K562 (cell line): ENCODE data around the gene NOP10. TPM values are rescaled to one million over a fixed set of nuclear protein-coding genes. Genes with fewer than 3 reads are reported as not detected.
A peak's percentile ranks its signal among the peaks of the same experiment; 100 is the strongest.

Source experiments
- BRF2 ChIP-seq: IDR thresholded peaks from 3 replicates; pipeline ENCODE4 v1.6.1; 2011; ENCODE audit warnings: borderline replicate concordance, mild to moderate bottlenecking; ENCODE audit not compliant: insufficient read length, insufficient read depth
- CXXC5 ChIP-seq: fragments of 250-450 bp; sonication (Bioruptor Pico); IDR thresholded peaks from 2 replicates; pipeline ENCODE4 v1.8.0; 2022; ENCODE audit warnings: inconsistent platforms, mild to moderate bottlenecking, moderate library complexity
- HNRNPL ChIP-seq: fragments of 200-400 bp; formaldehyde crosslinking; IDR thresholded peaks from 2 replicates; pipeline ENCODE4 v1.6.1; 2017; ENCODE audit warnings: low read depth, mild to moderate bottlenecking, low read length
- MAFK ChIP-seq: IDR thresholded peaks from 2 replicates; pipeline ENCODE4 v1.6.1; 2011; ENCODE audit warnings: low read length, improper control_type of control experiment
- MECOM ChIP-seq: fragments of 250-450 bp; sonication (Bioruptor Pico); IDR thresholded peaks from 2 replicates; pipeline ENCODE4 v1.8.0; 2022; ENCODE audit warnings: inconsistent platforms
- RAD51 ChIP-seq: fragments of 450-650 bp; IDR thresholded peaks from 2 replicates; pipeline ENCODE4 v1.7.1; 2016; ENCODE audit warnings: low read depth, mild to moderate bottlenecking, borderline replicate concordance
- SMAD2 ChIP-seq: fragments of 150-350 bp; IDR thresholded peaks from 2 replicates; pipeline ENCODE4 v1.6.1; 2014; ENCODE audit warnings: low read depth, mild to moderate bottlenecking, low read length
- TAF7 ChIP-seq: fragments of 450-650 bp; IDR thresholded peaks from 2 replicates; pipeline ENCODE4 v1.6.1; 2016; ENCODE audit warnings: missing genetic modification characterization, missing compliant biosample characterization
- TRIM28 ChIP-seq: fragments of 450-650 bp; IDR thresholded peaks from 2 replicates; pipeline ENCODE4 v1.6.1; 2017
- ZNF165 ChIP-seq: fragments of 250-450 bp; sonication (Bioruptor Pico); IDR thresholded peaks from 2 replicates; pipeline ENCODE4 v1.4.0; 2020; ENCODE audit warnings: borderline replicate concordance
- polyA plus RNA-seq, 8 experiments: library from polyadenylated mRNA; depleted of rRNA in 4 of 8; stranded (reverse) in 5 of 8; unstranded in 3 of 8; fragments of >200 nt; fragmentation: Nextera tagmentation in 2 of 8; fragmentation: Illumina TruSeq in 1 of 8; extraction: Ambion mirVana in 2 of 8; extraction: Trizol in 1 of 8; gene quantifications; 2 replicates each; pipeline versions ENCODE4 v1.2.1 to v1.2.3, GENCODE V29; 2011 to 2014; ENCODE audit warnings: inconsistent platforms in 1 of 8, missing spikeins in 1 of 8
- total RNA-seq, 7 experiments: library from RNA; depleted of rRNA in 6 of 7; stranded (reverse); fragments of >200 nt in 6 of 7; fragmentation: Illumina TruSeq in 2 of 7; extraction: Trizol in 2 of 7; gene quantifications; 2 replicates each; pipeline versions ENCODE4 v1.2.1 to v1.2.3, GENCODE V29; 2011 to 2021; ENCODE audit warnings: low replicate concordance in 1 of 7
- TF ChIP-seq, protein P1 (sequence below), 2 experiments: fragments of 450-650 bp; formaldehyde crosslinking in 1 of 2; IDR thresholded peaks; 2 replicates each; pipeline versions ENCODE4 v1.4.0 to v1.6.1; 2014 to 2020; ENCODE audit warnings: mild to moderate bottlenecking in 2 of 2, borderline replicate concordance in 1 of 2, low read depth in 1 of 2
- TF ChIP-seq, protein P2 (sequence below): fragments of 450-650 bp; formaldehyde crosslinking; IDR thresholded peaks from 2 replicates; pipeline ENCODE4 v1.4.0; 2020; ENCODE audit warnings: mild to moderate bottlenecking, moderate library complexity
- TF ChIP-seq, protein P3 (sequence below): fragments of 450-650 bp; formaldehyde crosslinking; conservative IDR thresholded peaks from 2 replicates; pipeline ENCODE4 v1.4.0; 2022; ENCODE audit warnings: mild to moderate bottlenecking, missing genetic modification characterization

NOP10 gene
- total and polyA plus RNA-seq, 9 of the 15 experiments (the other 6 are each of a cell fraction or from before 2014, with no cell fraction given): 250 to 1,663 (median 449) TPM

- TF ChIP-seq, protein P1, sequence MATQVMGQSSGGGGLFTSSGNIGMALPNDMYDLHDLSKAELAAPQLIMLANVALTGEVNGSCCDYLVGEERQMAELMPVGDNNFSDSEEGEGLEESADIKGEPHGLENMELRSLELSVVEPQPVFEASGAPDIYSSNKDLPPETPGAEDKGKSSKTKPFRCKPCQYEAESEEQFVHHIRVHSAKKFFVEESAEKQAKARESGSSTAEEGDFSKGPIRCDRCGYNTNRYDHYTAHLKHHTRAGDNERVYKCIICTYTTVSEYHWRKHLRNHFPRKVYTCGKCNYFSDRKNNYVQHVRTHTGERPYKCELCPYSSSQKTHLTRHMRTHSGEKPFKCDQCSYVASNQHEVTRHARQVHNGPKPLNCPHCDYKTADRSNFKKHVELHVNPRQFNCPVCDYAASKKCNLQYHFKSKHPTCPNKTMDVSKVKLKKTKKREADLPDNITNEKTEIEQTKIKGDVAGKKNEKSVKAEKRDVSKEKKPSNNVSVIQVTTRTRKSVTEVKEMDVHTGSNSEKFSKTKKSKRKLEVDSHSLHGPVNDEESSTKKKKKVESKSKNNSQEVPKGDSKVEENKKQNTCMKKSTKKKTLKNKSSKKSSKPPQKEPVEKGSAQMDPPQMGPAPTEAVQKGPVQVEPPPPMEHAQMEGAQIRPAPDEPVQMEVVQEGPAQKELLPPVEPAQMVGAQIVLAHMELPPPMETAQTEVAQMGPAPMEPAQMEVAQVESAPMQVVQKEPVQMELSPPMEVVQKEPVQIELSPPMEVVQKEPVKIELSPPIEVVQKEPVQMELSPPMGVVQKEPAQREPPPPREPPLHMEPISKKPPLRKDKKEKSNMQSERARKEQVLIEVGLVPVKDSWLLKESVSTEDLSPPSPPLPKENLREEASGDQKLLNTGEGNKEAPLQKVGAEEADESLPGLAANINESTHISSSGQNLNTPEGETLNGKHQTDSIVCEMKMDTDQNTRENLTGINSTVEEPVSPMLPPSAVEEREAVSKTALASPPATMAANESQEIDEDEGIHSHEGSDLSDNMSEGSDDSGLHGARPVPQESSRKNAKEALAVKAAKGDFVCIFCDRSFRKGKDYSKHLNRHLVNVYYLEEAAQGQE (IDR thresholded peaks at IDR 0.05; ENCODE audit: borderline replicate concordance): peak; percentile 60
- TF ChIP-seq, protein P1 (CRISPR knock-in tag; IDR thresholded peaks at IDR 0.05; ENCODE audit: low read depth): no peak
- no peak for TF ChIP-seq TAF7 (tag)
- no peak for TF ChIP-seq ZNF165
- no peak for TF ChIP-seq MAFK
- TF ChIP-seq, protein P2, sequence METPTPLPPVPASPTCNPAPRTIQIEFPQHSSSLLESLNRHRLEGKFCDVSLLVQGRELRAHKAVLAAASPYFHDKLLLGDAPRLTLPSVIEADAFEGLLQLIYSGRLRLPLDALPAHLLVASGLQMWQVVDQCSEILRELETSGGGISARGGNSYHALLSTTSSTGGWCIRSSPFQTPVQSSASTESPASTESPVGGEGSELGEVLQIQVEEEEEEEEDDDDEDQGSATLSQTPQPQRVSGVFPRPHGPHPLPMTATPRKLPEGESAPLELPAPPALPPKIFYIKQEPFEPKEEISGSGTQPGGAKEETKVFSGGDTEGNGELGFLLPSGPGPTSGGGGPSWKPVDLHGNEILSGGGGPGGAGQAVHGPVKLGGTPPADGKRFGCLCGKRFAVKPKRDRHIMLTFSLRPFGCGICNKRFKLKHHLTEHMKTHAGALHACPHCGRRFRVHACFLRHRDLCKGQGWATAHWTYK (CRISPR knock-in tag): no peak
- TF ChIP-seq MECOM (CRISPR knock-in tag): no peak
- TF ChIP-seq HNRNPL: no peak
- peak; percentile 47 for TF ChIP-seq CXXC5 (CRISPR knock-in tag)
- TF ChIP-seq, protein P3, sequence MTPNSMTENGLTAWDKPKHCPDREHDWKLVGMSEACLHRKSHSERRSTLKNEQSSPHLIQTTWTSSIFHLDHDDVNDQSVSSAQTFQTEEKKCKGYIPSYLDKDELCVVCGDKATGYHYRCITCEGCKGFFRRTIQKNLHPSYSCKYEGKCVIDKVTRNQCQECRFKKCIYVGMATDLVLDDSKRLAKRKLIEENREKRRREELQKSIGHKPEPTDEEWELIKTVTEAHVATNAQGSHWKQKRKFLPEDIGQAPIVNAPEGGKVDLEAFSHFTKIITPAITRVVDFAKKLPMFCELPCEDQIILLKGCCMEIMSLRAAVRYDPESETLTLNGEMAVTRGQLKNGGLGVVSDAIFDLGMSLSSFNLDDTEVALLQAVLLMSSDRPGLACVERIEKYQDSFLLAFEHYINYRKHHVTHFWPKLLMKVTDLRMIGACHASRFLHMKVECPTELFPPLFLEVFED (CRISPR knock-in tag): no peak
- peak; percentile 96 for TF ChIP-seq RAD51
- TF ChIP-seq SMAD2: no peak
- TF ChIP-seq TRIM28: no peak
- TF ChIP-seq BRF2: no peak
Observed at GRCh38 chr15:34318277-34319079, 24.5 kb downstream of the NOP10 start (continued).
